ENCODE measurements around the gene SDHC.
"Not testable (repeated sequence)": the region's sequence is repeated elsewhere in the genome, so short reads cannot be mapped to it uniquely, and the experiment has no call there.

Gene SDHC

GRCh38 chr1:161311595-161312181 is 2.5 kb upstream of the SDHC start:
- DNase-seq = no peak

GRCh38 chr1:161313554-161314200 is 504 bp upstream of the SDHC start:
- DNase-seq = peak; percentile 36

GRCh38 chr1:161315841-161316674 is 1.9 kb downstream of the SDHC start:
- DNase-seq = not testable (repeated sequence)

- DNase-seq = no peak
These were observed 9.8 kb downstream of the SDHC start for GRCh38 chr1:161324020-161324419.

GRCh38 chr1:161330346-161330745 is 16.2 kb downstream of the SDHC start:
- no peak for DNase-seq

GRCh38 chr1:161333166-161333565 is 19.0 kb downstream of the SDHC start:
- no peak for DNase-seq

GRCh38 chr1:161335796-161336195 is 21.6 kb downstream of the SDHC start:
- no peak for DNase-seq

GRCh38 chr1:161342177-161342576 is 28.0 kb downstream of the SDHC start:
- DNase-seq = no peak

- no peak for DNase-seq
These were observed 28.6 kb downstream of the SDHC start for GRCh38 chr1:161342821-161343220.

- no peak for DNase-seq
These were observed 36.5 kb downstream of the SDHC start for GRCh38 chr1:161350671-161351070.

GRCh38 chr1:161351482-161351881 is 37.3 kb downstream of the SDHC start:
- DNase-seq = no peak

GRCh38 chr1:161357073-161357472 is 42.9 kb downstream of the SDHC start:
- no peak for DNase-seq

GRCh38 chr1:161359291-161359690 is 45.1 kb downstream of the SDHC start:
- DNase-seq = no peak

- DNase-seq = no peak
These were observed 50.2 kb downstream of the SDHC start for GRCh38 chr1:161364332-161364731.

GRCh38 chr1:161365207-161365606 is 51.0 kb downstream of the SDHC start:
- no peak for DNase-seq

- DNase-seq = peak; percentile 94
These were observed 53.7 kb downstream of the SDHC start, which contains the start of gene CFAP126 for GRCh38 chr1:161367684-161368400. CFAP126 (minus strand) TSS chr1:161367876; CDS start chr1:161367868, 8 bp downstream.

- no peak for DNase-seq
These were observed 59.3 kb downstream of the SDHC start for GRCh38 chr1:161373442-161373841.

- peak; percentile 27 for DNase-seq
These were observed 60.2 kb downstream of the SDHC start for GRCh38 chr1:161374373-161374772.

- peak; percentile 64 for DNase-seq
These were observed 63.8 kb downstream of the SDHC start for GRCh38 chr1:161378014-161378413.

- DNase-seq = peak; percentile 88
These were observed 64.9 kb downstream of the SDHC start for GRCh38 chr1:161379071-161379470.

- DNase-seq = peak; percentile 45
These were observed 67.5 kb downstream of the SDHC start for GRCh38 chr1:161381707-161382106.

GRCh38 chr1:161382214-161383019 is 68.2 kb downstream of the SDHC start:
- DNase-seq = peak; percentile 83

Measured in DMS53 (cell line).